Measurements from ENCODE around the gene TMEM150A.
"Not testable (repeated sequence)": the region's sequence is repeated elsewhere in the genome, so short reads cannot be mapped to it uniquely, and the experiment has no call there.

The TMEM150A gene

DNA sequence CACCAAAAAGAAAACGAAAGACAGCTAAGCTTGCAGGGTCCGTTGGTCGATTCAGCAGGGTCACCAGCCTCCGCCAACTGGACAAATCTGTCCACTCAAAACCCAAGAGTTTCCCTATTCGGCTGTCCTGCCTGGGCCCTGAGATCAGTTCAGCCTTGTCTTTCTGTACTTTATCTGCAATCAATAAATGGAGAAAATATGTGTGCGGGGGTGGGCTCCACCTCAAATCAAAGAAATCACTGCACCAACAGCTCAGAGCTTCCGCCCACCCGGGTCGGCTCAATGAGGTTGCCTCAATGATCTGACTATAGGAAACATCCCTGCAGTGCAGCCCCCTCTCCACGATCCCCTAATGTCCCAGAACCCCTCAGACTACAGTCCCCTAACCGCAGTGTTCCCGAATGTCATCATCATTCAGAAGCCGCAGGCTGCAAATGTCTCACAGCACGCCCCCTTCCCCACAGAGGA is 41.7 kb downstream of the TMEM150A start:
- H3K4me3 ChIP-seq (ENCODE audit: low read length): peak overlapping the region; percentile 80
- H3F3A ChIP-seq (ENCODE audit: control insufficient read depth, insufficient read depth): peaks cover 4% of the 10 kb centered on the region; the same call in 1 of the 2 replicates
- peak overlapping the region; percentile 72 for H3K4me2 ChIP-seq (ENCODE audit: low read length)
- no peaks in the 10 kb centered on the region for H4K20me1 ChIP-seq (ENCODE audit: control insufficient read depth, insufficient read depth, low read depth, low read length)
- H3K9me2 ChIP-seq (replicated peaks; ENCODE audit: control insufficient read depth, low read length): no peaks in the 10 kb centered on the region
- H3K36me3 ChIP-seq (ENCODE audit: control insufficient read depth, low read length): peaks cover 20% of the 10 kb centered on the region
- H3K79me2 ChIP-seq (ENCODE audit: control insufficient read depth, low read length): peaks cover 31% of the 10 kb centered on the region
- peaks cover 30% of the 10 kb centered on the region for H3K4me1 ChIP-seq (ENCODE audit: control insufficient read depth, low read length)
- H3K9me3 ChIP-seq (ENCODE audit: control insufficient read depth, insufficient read depth, low read length): no peaks in the 10 kb centered on the region
- no peak for TF ChIP-seq EZH2phosphoT487 (IDR thresholded peaks at IDR 0.05; ENCODE audit: borderline replicate concordance, low read length)
- no peak for TF ChIP-seq CTCF (IDR thresholded peaks at IDR 0.05; ENCODE audit: low read depth, low read length, poor library complexity, severe bottlenecking)
- H3K27ac ChIP-seq (ENCODE audit: low read depth, low read length): no peak overlapping the region
- no peaks in the 10 kb centered on the region for H3K27me3 ChIP-seq (ENCODE audit: control insufficient read depth, low read length)

- Histone ChIP-seq H3K36me3 (ENCODE audit: control insufficient read depth, low read length) (peaks cover 22% of the 10 kb centered on the region), H3K4me2 (ENCODE audit: low read length) (peak overlapping the region; percentile 72), H3K4me3 (ENCODE audit: low read length) (peak overlapping the region; percentile 80), H3K79me2 (ENCODE audit: control insufficient read depth, low read length) (peaks cover 31% of the 10 kb centered on the region), H3K4me1 (ENCODE audit: control insufficient read depth, low read length) (peaks cover 30% of the 10 kb centered on the region)
- not testable (repeated sequence) for H3K27me3 ChIP-seq (ENCODE audit: control insufficient read depth, low read length); H4K20me1 ChIP-seq (ENCODE audit: control insufficient read depth, insufficient read depth, low read depth, low read length); H3F3A ChIP-seq (ENCODE audit: control insufficient read depth, insufficient read depth); H3K9me3 ChIP-seq (ENCODE audit: control insufficient read depth, insufficient read depth, low read length); H3K27ac ChIP-seq (ENCODE audit: low read depth, low read length); H3K9me2 ChIP-seq (replicated peaks; ENCODE audit: control insufficient read depth, low read length)
Observed at GRCh38 chr2:85560403-85560726, 42.1 kb downstream of the TMEM150A start.

- Histone ChIP-seq H3K4me1 (ENCODE audit: control insufficient read depth, low read length) (peaks cover 17% of the 10 kb centered on the region), H3K4me3 (ENCODE audit: low read length) (no peak overlapping the region), H3K27me3 (ENCODE audit: control insufficient read depth, low read length) (no peaks in the 10 kb centered on the region), H3K36me3 (ENCODE audit: control insufficient read depth, low read length) (peaks cover 38% of the 10 kb centered on the region), H3K9me3 (ENCODE audit: control insufficient read depth, insufficient read depth, low read length) (no peaks in the 10 kb centered on the region), H3K27ac (ENCODE audit: low read depth, low read length) (no peak overlapping the region), H3K79me2 (ENCODE audit: control insufficient read depth, low read length) (peaks cover 31% of the 10 kb centered on the region), H3F3A (ENCODE audit: control insufficient read depth, insufficient read depth) (no peaks in the 10 kb centered on the region), H3K9me2 (replicated peaks; ENCODE audit: control insufficient read depth, low read length) (no peaks in the 10 kb centered on the region), H3K4me2 (ENCODE audit: low read length) (no peak overlapping the region), H4K20me1 (ENCODE audit: control insufficient read depth, insufficient read depth, low read depth, low read length) (no peaks in the 10 kb centered on the region)
- TF ChIP-seq EZH2phosphoT487 (IDR thresholded peaks at IDR 0.05; ENCODE audit: borderline replicate concordance, low read length) (no peak), CTCF (IDR thresholded peaks at IDR 0.05; ENCODE audit: low read depth, low read length, poor library complexity, severe bottlenecking) (no peak)
Observed at GRCh38 chr2:85558160-85558559, 44.3 kb downstream of the TMEM150A start.

- no peak overlapping the region for H3K4me2 ChIP-seq (ENCODE audit: low read length)
- no peak overlapping the region for H3K27ac ChIP-seq (ENCODE audit: low read depth, low read length)
- peaks cover 48% of the 10 kb centered on the region for H3K36me3 ChIP-seq (ENCODE audit: control insufficient read depth, low read length)
- no peaks in the 10 kb centered on the region for H3K27me3 ChIP-seq (ENCODE audit: control insufficient read depth, low read length)
- H3K79me2 ChIP-seq (ENCODE audit: control insufficient read depth, low read length): peaks cover 31% of the 10 kb centered on the region
- peaks cover 11% of the 10 kb centered on the region for H3K4me1 ChIP-seq (ENCODE audit: control insufficient read depth, low read length)
- TF ChIP-seq EZH2phosphoT487 (IDR thresholded peaks at IDR 0.05; ENCODE audit: borderline replicate concordance, low read length) (no peak), CTCF (IDR thresholded peaks at IDR 0.05; ENCODE audit: low read depth, low read length, poor library complexity, severe bottlenecking) (no peak)
- H3K9me3 ChIP-seq (ENCODE audit: control insufficient read depth, insufficient read depth, low read length): no peaks in the 10 kb centered on the region
- no peak overlapping the region for H3K4me3 ChIP-seq (ENCODE audit: low read length)
- no peaks in the 10 kb centered on the region for H3F3A ChIP-seq (ENCODE audit: control insufficient read depth, insufficient read depth)
- H3K9me2 ChIP-seq (replicated peaks; ENCODE audit: control insufficient read depth, low read length): no peaks in the 10 kb centered on the region
- H4K20me1 ChIP-seq (ENCODE audit: control insufficient read depth, insufficient read depth, low read depth, low read length): no peaks in the 10 kb centered on the region
Observed at GRCh38 chr2:85557130-85557529, 45.4 kb downstream of the TMEM150A start.

Measured in DOHH2 (cell line).